HG03060 (cell line): ENCODE results near the gene LPCAT1.
"Not testable (repeated sequence)": the region's sequence is repeated elsewhere in the genome, so short reads cannot be mapped to it uniquely, and the experiment has no call there.

Experiments used
- ATAC-seq: cut with Tn5 transposase; IDR thresholded peaks from one replicate; pipeline ENCODE4 v1.9.1; 2021; ENCODE audit warnings: low read depth, moderate number of reproducible peaks; ENCODE audit not compliant: unreplicated experiment

The LPCAT1 gene

DNA sequence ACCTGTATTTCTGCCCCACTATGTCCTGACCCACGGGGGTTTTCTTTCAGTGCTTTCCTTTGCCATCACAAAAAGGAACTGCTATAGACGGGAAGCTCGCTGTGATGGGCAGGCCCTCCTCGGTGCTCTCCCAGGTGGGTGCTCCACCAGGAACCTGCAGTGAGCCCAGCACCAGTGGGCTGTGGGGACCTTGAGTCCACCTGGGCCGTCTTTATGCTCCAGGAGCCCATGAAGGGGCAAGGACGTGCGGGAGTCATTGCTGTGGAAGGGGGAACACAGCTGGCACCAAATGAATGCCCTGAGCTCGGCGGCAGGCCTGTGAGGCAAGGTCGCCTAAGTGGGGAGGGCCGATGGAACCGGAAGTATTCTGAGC is 41.8 kb downstream of the LPCAT1 start:
- no peak for ATAC-seq

DNA sequence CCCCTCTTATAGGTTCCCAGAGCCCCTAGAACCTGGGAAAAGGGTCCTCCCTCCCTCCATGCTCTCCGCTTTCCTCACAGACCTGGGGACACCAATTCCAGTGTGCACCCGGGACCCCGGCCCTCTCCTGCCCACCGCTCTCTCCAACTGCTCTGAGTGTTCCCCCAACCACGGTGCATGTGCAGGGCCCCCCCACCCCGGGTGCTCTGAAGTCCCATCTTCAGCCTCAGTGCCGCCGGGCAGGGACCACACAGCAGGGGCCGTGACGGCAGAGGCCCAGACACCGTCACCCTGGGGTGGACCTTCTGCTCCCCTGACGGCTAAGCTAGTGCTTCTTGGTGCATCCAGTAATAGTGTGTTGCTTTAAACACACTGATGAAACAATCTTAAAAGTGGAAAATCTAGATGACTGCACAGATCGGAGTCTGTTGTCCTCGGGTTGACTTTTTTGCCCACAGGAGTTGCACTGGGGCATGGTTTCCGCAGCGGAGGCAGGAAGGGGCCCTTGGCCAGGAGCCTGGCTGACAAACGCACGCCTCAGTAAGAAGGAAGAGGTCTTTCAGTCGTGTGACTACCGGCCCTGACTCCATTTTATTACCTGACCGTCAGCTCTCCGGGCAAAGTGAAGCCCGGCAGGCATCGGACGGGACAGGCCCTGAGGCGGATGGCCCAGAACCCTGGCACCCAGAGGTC is 42.3 kb downstream of the LPCAT1 start:
- no peak for ATAC-seq

DNA sequence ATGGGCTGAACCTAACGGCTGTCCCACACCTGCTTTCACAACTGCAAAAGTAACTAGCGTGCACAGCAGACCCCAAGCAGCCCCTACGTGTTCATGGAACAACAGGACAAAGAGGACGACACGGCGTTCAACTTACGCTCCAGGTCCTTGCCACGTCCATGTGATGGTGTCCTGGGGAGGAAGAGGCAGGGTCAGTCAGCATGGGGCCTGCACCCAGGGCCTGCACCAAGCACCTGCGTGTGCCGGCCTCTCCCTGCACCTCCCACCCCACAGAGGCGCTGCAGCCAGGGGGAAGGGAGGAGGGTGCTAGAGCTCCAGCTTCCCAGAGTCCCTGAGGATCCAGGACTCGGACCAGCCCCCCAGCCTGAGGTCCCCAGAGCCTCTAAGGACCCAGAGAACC is 43.0 kb downstream of the LPCAT1 start:
- ATAC-seq, result no peak

DNA sequence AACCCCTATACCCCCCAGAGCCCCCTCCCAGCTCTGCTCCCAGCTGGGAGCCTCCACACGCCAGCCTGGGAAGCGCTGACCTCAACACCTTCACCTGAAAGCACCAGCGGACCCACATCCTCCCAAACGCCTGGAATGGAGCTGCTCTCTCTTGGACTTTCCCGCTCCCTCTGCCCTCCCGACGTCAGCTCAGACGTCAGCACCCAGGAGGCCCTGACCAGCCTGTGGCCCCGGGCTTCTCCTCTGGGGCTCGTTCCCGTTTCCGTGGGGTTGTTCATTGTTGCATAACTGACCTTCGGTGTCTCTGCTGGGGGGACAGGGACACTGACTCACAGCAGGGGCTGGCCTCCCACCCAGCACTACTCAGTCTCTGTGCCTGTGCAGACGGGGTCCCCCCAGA is 43.5 kb downstream of the LPCAT1 start:
- no peak for ATAC-seq

DNA sequence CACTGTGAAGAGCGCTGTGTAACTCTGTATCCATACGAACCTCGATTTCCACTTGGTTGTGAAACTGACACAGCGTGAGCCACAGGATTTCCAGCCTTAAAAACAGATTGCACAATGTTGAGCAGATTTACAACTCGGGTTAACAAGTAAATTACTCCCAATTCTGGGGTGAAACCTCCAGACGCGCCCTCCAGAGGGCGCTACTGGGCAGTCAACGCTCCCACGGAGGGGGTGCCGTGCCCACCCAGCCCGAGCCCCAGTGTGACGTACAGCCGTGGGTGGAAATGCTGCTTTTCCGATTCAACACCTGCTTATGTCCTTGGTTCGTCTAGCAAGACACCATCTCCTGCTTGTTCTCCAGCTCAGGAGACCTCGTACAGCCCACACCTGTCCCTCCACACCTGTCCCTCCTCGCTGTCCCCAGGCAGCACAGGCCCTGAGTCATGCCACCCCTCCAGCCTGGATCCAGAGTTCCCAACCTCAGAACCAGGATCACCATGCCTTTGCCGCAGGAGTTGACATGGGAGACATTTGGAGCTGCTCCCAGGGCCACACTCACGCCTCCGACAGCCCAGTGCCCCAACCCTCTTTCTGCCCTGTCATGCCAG is 44.1 kb downstream of the LPCAT1 start:
- no peak for ATAC-seq

DNA sequence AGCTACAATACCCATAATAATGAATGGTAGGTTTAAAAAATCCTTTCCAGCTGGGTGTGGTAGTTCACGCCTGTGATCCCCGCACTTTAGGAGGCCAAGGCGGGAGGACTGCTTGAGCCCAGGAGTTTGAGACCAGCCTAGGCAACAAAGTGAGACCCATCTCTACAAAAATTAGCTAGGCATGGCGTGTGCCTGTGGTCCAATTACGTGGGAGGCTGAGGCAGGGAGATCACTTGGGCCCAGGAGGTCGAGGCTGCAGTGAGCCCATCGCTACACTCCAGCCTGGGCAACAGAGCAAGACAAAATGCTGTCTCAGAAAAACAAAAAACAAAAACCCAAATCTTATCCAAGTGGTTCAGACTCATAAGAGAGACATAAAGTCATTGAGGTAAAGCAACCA is 44.7 kb downstream of the LPCAT1 start:
- ATAC-seq, result no peak

DNA sequence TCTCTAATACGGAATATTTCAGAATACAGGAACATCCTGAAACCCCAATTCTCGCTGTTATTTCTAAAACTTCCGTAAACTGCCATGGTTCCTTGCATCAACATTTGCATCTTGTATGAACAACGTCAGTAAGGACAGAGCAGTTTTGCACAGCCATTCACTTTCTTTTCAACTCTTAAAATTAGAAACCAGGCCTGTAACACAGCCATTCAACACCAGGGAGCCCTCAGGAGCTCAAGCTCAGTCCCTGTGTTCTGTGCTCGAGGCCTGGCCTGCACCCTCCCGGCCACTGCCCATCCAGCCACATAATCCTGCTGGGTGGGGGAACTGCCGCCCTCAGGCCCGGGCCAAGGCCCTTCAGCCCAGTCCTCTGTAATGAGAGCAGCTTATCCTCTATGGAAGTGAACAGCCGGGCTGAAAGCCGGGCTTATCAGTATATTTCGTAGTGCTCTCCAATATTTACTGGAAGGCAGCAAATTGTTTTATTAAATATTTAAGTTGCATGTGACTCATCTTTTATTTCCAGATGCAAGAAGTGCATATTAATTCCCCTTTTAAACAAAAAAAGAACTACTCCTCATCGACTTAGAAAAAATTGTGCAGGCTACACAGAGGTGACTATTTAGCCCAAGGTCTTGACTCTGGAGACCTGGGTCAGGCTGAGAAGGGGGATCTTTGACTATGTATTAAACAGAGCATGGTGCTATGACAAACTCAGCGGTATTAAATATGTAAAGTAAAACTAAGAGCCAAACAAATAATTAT is 45.3 kb downstream of the LPCAT1 start:
- ATAC-seq, result no peak

DNA sequence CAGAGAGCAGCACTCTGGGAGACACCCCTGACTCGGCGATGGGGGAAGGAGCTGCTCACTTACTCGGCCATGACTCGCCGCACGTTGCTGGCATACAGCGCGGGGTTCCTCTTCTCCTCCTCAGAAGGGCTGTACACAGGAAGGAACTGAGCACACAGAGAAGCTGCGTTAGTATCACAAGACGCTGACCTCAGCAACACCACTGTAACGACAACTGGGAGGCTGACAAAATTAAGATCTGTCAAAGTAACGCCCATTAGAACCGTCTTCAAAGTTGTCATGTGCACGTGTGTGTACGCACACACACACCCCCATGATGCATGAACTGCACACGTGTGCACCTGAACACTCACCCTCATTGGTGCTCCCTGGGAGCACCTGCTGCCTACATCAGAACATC is 46.4 kb downstream of the LPCAT1 start:
- ATAC-seq, result no peak

DNA sequence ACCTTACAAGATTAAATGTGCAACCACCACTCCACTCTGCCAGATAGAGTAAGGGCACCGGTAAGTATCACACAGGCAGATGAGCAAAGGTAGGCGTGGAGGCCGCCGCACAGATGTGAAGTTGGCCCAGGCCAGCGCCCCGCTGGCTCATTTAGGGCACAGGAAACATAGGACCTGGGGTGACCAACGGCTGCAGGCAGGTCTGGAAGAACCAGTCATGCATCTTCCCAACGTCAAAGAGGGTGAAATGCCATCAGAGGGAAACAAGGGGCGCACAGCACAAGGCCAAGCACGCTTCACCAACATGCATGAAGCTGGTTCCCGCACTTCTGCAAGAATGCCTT is 46.8 kb downstream of the LPCAT1 start:
- ATAC-seq, result no peak

DNA sequence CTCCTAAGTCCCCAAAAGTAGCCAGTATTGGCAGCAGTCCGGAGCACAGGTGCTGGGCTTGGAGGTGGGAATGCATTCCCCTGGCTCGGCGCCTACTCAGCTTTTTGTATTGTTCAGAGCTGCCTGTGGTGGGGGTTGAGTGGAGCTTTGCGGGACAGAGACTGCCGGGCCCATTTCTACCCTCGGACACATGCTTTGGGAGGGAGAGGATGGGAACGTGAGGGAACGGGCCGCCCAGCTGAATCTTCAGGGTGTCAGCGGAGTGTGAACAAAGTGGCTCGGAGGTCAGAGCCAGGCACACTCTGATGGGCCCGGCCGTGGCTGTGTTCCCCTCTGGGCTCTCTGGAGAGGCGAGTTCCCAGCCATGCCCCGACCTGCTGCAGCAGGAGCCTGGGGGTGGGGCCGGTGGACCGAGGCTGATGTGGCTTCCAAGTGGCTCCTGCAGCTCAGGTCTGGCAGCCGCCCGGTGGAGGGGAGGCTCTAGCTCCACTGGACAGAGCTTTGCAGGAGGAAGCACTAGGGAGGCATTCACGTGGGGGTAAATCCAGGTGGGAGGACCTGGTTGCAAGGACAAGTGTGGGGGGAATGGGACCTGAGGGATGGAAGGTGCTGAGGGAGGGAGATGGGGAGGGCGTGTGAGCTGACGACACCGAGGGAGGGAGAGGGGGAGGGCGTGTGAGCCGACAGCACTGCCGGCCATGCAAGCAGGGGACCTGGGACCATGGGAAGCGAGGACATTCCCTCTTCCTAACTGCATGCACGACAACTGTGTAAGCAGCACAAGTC is 47.4 kb downstream of the LPCAT1 start:
- no peak for ATAC-seq

DNA sequence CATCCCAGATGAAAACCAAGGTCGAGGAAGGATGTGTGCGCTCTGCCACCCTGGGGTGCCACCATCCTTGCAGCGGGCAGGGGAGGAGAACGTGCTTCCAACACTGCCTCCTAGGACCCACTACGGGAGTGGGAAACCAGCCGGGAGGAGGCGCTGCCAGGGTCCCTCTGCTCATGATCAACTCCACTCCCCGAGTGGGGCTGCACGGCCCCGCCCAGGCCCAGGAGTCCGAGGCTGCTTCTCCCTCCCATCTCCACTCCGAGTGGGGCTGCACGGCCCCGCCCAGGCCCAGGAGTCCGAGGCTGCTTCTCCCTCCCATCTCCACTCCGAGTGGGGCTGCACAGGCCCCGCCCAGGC is 48.2 kb downstream of the LPCAT1 start:
- not testable (repeated sequence) for ATAC-seq

DNA sequence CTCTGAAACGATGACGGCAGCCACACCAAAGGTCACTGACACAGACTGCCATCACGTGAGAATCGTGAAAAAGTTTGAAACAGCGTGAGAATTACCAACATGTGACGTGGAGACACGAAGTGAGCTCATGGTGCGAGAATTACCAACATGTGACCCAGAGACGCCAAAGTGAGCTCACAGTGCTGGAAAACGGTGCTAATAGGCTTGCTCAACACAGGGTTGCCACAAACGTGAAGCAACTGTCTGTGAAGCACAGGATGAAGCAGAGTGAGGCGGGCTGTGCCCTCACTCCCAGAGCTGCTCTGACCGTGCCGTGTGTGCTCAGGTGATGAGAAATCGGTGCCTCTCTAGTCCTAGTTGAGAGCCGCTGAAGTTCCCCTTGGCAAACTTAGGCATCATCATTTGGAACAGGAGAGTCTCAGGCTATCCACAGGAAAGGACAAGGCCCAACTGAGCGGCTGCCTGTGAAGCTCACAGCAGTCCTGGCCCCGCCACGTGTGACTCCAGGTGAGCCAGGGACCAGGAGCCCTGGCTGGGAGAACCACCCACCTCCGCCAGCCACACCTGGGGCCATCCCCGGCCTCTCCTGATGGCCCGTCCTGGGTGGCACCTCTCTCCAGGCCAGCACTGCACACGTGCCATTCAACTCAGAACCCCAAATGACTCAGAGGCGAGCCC is 48.8 kb downstream of the LPCAT1 start:
- no peak for ATAC-seq

DNA sequence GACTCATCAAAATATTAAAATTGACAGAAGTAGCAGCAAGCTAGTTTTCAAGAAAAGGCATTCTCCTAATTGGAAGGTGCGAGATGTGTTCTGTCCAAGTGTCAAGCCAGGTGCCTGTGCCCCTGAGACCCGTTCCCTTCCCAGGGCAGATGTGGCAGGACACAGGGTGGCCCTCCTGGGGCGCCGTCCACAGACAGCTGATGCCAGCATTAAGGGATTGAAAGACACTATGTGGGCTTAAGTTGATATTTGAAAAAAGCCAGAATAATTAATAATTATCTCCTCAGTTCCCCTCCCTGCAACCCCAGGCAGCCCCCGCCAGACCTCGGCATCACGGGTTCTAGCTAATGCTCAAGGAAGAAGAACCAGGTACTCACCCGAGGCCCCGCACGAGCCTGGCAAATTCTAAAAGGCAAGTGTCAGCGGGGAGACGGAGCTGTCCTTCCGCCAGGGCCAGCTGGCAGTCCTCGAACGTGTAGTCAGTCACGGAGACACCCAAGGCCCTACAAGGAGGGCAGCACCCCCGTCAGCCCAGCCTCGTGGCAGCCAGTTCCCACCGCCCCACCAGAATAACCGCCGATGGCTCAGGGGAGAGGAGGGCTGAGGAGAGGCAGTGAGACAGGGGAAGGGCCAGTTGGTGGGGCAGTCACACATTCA is 49.4 kb downstream of the LPCAT1 start:
- ATAC-seq, result no peak

DNA sequence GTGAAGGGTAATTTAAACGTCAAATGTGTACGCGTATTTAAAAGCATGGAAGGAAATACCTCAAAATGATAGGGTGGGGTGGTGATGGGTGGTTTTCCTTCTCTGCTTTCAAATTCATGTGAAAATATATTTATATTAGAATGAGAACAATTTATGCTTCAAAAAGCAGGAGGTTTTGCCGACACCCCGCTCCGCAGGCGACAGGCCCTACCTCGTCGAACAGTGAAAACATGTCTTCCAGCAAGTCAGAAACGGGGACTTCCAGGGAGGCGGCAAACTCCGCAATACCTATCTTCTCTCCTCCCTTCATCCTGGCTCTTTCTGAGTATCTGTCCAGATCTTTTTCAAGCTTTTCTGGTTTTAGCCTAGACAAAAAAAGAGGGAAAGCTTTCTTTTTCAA is 50.0 kb downstream of the LPCAT1 start:
- ATAC-seq, result no peak

DNA sequence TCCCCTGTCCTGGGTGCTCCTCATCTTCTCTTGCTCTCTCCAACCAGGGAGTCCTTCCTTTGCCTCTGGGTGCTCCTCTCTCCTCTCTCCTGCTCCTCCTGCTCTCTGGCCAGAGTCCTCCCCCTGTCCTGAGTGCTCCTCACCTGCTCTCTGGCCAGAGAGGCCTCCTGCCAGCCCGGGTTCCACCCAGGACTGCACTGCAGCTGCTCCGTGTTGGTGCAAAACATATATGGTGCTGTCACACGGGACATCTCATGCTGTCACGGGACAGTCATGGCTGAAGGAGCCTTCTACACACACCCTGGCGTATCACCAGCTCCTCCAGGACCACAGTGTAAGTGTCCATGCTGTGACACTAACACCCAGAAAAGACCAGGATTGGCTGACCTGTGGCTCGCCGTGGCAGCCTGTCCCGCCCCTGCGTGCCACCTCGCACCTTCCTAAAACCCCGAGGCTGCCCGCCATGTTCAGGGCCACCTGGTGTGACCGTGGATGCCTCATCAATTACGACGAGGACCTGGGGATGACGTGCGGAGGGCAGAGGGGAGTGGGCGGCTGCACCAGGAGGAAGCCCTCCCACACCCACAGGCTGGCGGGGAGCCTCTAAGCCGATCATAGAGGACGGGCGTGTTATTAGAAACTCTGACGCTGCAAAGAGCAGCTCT is 50.7 kb downstream of the LPCAT1 start:
- no peak for ATAC-seq

DNA sequence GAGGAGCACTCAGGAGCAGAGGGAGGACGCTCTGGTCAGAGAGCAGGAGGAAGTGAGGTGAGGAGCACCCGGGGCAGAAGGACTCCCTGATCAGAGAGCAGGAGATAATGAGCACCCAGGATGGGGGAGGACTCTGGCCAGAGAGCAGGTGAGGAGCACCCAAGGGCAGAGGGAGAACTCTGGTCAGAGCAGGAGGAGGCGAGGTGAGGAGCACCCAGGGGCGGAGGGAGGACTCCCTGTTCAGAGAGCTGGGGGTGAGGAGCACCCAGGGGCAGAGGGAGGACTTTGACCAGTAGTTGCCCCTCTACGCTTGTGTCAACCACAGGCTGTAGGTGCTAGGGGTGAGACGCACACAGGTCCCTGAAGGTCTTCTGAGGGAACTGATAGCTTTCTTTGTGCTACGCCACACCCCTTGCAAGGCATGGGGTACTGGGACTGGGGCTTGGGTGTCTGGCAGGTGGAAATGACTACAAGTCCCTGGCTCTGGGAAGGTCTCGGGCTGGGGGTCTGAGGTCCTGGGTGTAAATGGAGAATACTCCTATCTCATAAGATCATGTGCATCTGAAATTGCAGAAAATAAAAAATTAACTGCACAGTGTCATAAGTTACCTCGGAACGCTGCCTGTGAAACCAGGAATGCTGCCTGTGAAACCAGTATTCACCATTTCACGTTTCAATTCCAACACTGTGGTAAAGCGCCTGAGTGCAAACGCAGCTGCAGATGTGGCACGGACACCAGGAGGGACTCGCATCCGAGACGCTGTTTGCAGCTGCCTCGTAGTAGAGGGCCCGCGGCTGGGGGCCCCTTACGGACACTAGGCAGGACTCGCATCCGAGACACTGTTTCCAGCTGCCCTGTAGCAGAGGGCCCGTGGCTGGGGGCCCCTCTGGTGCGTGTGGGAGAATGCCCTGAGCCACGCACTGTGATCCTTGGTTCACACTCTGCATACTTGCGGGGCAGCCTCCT is 51.5 kb downstream of the LPCAT1 start:
- no peak for ATAC-seq

DNA sequence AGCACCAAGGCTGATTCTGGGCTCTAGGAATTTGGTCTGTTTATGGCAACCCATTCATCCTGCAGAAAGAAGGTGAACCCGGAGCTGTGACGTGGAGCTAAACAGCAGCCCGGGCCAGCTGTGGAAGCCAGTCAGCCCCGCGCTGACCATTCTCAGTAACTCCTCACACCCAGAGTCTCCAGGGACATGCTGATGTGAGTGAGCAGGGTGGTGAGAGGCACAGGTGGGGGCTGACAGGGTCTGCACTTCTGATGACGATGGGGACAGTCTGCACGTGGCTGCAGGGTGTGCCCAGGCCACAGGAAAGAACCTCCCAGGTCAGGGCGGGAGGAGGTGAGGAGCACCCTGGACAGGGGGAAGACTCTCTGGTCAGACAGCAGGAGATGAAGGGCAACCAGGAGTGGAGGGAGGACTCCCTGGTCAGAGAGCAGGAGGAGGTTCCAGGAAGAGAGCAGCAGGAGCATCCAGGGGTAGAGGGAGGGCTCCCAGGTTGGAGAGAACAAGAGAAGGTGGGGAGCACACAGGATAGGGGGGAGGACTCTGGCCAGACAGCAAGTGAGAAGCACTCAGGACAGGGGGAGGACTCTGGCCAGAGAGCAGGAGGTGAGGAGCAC is 52.4 kb downstream of the LPCAT1 start:
- ATAC-seq, result no peak

DNA sequence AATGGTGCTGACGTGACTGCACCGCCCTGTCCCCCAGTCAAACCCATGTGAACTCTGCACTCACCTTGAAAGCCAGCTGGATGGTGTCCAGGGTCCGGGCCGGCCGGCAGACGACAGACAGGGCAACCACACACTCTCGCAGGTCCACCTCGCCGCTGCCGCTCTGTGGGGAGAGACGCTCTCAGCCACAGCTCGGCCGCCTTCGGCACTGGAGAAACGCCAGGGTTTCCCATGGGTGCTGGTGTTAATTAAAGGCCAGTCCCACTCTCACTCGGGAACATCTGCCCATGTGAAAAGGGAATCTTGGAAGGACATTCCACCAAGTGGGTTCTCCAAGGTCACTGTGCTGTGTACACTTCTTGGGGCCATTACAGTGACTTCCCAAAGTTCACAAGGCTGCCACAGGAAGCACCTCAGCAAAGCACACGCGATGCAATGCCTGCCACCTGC is 53.0 kb downstream of the LPCAT1 start:
- no peak for ATAC-seq
